IMR-90 (cell line): ENCODE measurements around the gene MARVELD2. TPM values are rescaled to one million over a fixed set of nuclear protein-coding genes. Genes with fewer than 3 reads are reported as not detected.

Source experiments
- ATAC-seq: fragments of 200-7000 bp; cut with Tn5 transposase; 2 replicates; pipeline ENCODE4 v1.9.1; 2020; ENCODE audit warnings: low read depth, mild to moderate bottlenecking, moderate library complexity
- BruUV-seq: library from RNA; stranded (reverse); fragments of 400-500 nt; replicated peaks from 2 replicates; lab custom pipeline; 2021; lab: Mats Ljungman, UMichigan
- CTCF ChIA-PET: fragments of 300-600 bp; formaldehyde crosslinking; extraction: SDS; loops from one replicate; lab custom pipeline; 2021; ENCODE audit warnings: antibody characterized with exemption; lab: Yijun Ruan, JAX
- POLR2A ChIA-PET: fragments of 300-600 bp; sonication (Branson Sonifier 250); formaldehyde crosslinking; loops from one replicate; lab custom pipeline; 2022; ENCODE audit warnings: antibody characterized with exemption; ENCODE audit not compliant: unreplicated experiment; lab: Charles Lee
- DNase-seq: peaks from one replicate; pipeline ENCODE4 v3.0.0; 2013
- H2AFZ ChIP-seq: replicated peaks from 2 replicates; pipeline ENCODE3; 2013; ENCODE audit warnings: low read length, mild to moderate bottlenecking; ENCODE audit not compliant: poor library complexity
- H2AK5ac ChIP-seq: 2 replicates; pipeline ENCODE4 v1.6.1; 2013; ENCODE audit warnings: low read depth, low read length, inconsistent platforms
- H2AK9ac ChIP-seq: replicated peaks from 2 replicates; pipeline ENCODE3; 2013; ENCODE audit warnings: mild to moderate bottlenecking, low read depth, low read length, moderate library complexity; ENCODE audit not compliant: poor library complexity
- H2BK120ac ChIP-seq: 2 replicates; pipeline ENCODE4 v1.6.1; 2013; ENCODE audit warnings: low read depth, low read length, inconsistent platforms
- H2BK15ac ChIP-seq: 3 replicates; pipeline ENCODE4 v1.6.1; 2013; ENCODE audit warnings: low read depth, low read length, inconsistent platforms
- H2BK20ac ChIP-seq: 2 replicates; pipeline ENCODE4 v1.6.1; 2013; ENCODE audit warnings: low read depth, mild to moderate bottlenecking, inconsistent platforms, low read length, moderate library complexity
- H2BK5ac ChIP-seq: 2 replicates; pipeline ENCODE4 v1.6.1; 2013; ENCODE audit warnings: mild to moderate bottlenecking, low read depth, low read length, inconsistent platforms; ENCODE audit not compliant: poor library complexity, severe bottlenecking
- H3K14ac ChIP-seq: replicated peaks from 2 replicates; pipeline ENCODE4 v1.6.1; 2013; ENCODE audit warnings: low read depth, low read length, inconsistent platforms
- H3K18ac ChIP-seq: 2 replicates; pipeline ENCODE4 v1.6.1; 2013; ENCODE audit warnings: low read depth, low read length, control low read depth
- H3K23ac ChIP-seq: 2 replicates; pipeline ENCODE4 v1.6.1; 2013; ENCODE audit warnings: low read depth, low read length, inconsistent platforms
- H3K27ac ChIP-seq: 2 replicates; pipeline ENCODE4 v1.5.1; 2013; ENCODE audit warnings: mild to moderate bottlenecking, control low read depth, low read length; ENCODE audit not compliant: insufficient read depth
- H3K27me3 ChIP-seq: 2 replicates; pipeline ENCODE4 v1.6.1; 2013; ENCODE audit warnings: low read length; ENCODE audit not compliant: control insufficient read depth, insufficient read depth
- H3K36me3 ChIP-seq: 2 replicates; pipeline ENCODE4 v1.6.1; 2013; ENCODE audit warnings: low read length, mixed read lengths; ENCODE audit not compliant: control insufficient read depth, insufficient read depth
- H3K4ac ChIP-seq: 2 replicates; pipeline ENCODE4 v1.6.1; 2013; ENCODE audit warnings: low read depth, low read length, inconsistent platforms
- H3K4me1 ChIP-seq: 2 replicates; pipeline ENCODE4 v1.6.1; 2013; ENCODE audit warnings: low read length, mixed read lengths; ENCODE audit not compliant: control insufficient read depth, insufficient read depth
- H3K4me2 ChIP-seq: 2 replicates; pipeline ENCODE4 v1.6.1; 2013; ENCODE audit warnings: low read depth, mild to moderate bottlenecking, control low read depth, low read length, moderate library complexity
- H3K4me3 ChIP-seq: 2 replicates; pipeline ENCODE4 v1.5.1; 2013; ENCODE audit warnings: low read depth, mild to moderate bottlenecking, control low read depth, low read length, moderate library complexity; ENCODE audit not compliant: insufficient read depth
- H3K56ac ChIP-seq: 2 replicates; pipeline ENCODE4 v1.6.1; 2013; ENCODE audit warnings: low read length, inconsistent platforms; ENCODE audit not compliant: insufficient read depth; ENCODE audit errors: extremely low read depth
- H3K79me1 ChIP-seq, 2 experiments: 2 replicates each; pipeline ENCODE4 v1.6.1; 2013; ENCODE audit warnings: low read length in 2 of 2, inconsistent platforms in 1 of 2, low read depth in 1 of 2
- H3K9ac ChIP-seq: 2 replicates; pipeline ENCODE4 v1.6.1; 2013; ENCODE audit warnings: low read depth, low read length, control low read depth
- H3K9me1 ChIP-seq: 2 replicates; pipeline ENCODE4 v1.6.1; 2013; ENCODE audit warnings: low read length, inconsistent platforms; ENCODE audit not compliant: insufficient read depth
- H3K9me3 ChIP-seq: 2 replicates; pipeline ENCODE4 v1.6.1; 2013; ENCODE audit warnings: low read length; ENCODE audit not compliant: control insufficient read depth, insufficient read depth
- H4K20me1 ChIP-seq: 2 replicates; pipeline ENCODE4 v1.6.1; 2013; ENCODE audit warnings: low read length, inconsistent platforms; ENCODE audit not compliant: insufficient read depth
- H4K5ac ChIP-seq: 2 replicates; pipeline ENCODE4 v1.6.1; 2013; ENCODE audit warnings: mild to moderate bottlenecking, low read depth, low read length, control low read depth
- H4K8ac ChIP-seq, 2 experiments: 2 replicates each; pipeline ENCODE4 v1.6.1; 2013; ENCODE audit warnings: low read depth in 2 of 2, low read length in 2 of 2, control low read depth in 1 of 2, inconsistent platforms in 1 of 2
- H4K91ac ChIP-seq: 2 replicates; pipeline ENCODE4 v1.6.1; 2013; ENCODE audit warnings: low read depth, low read length, inconsistent platforms; ENCODE audit not compliant: insufficient read depth
- BHLHE40 ChIP-seq: fragments of 150-350 bp; IDR thresholded peaks from 2 replicates; pipeline ENCODE4 v1.6.1; 2016; ENCODE audit warnings: mild to moderate bottlenecking, low read depth, low read length
- CEBPB ChIP-seq: IDR thresholded peaks from 2 replicates; pipeline ENCODE4 v1.6.1; 2012; ENCODE audit warnings: low read depth, low read length, improper control_type of control experiment
- CHD1 ChIP-seq: IDR thresholded peaks from 2 replicates; pipeline ENCODE4 v1.6.1; 2012; ENCODE audit warnings: low read depth, low read length, improper control_type of control experiment
- FOS ChIP-seq: fragments of 150-350 bp; IDR thresholded peaks from 2 replicates; pipeline ENCODE4 v1.6.1; 2016; ENCODE audit warnings: low read depth, low read length
- MAFK ChIP-seq: IDR thresholded peaks from 2 replicates; pipeline ENCODE4 v1.6.1; 2012; ENCODE audit warnings: low read depth, low read length, improper control_type of control experiment
- MAZ ChIP-seq: IDR thresholded peaks from 2 replicates; pipeline ENCODE4 v1.6.1; 2012; ENCODE audit warnings: low read depth, mild to moderate bottlenecking, low read length, improper control_type of control experiment, moderate library complexity, borderline replicate concordance
- MXI1 ChIP-seq: IDR thresholded peaks from 2 replicates; pipeline ENCODE4 v1.6.1; 2012; ENCODE audit warnings: low read depth, mild to moderate bottlenecking, low read length, moderate library complexity, borderline replicate concordance
- NFE2L2 ChIP-seq: fragments of 150-350 bp; IDR thresholded peaks from 2 replicates; pipeline ENCODE4 v1.6.1; 2016; ENCODE audit warnings: low read depth, mild to moderate bottlenecking, low read length
- POLR2A ChIP-seq: IDR thresholded peaks from 2 replicates; pipeline ENCODE4 v1.6.1; 2012; ENCODE audit warnings: mild to moderate bottlenecking, low read depth, low read length
- RAD21 ChIP-seq: IDR thresholded peaks from 2 replicates; pipeline ENCODE4 v1.6.1; 2012; ENCODE audit warnings: low read length, improper control_type of control experiment
- RCOR1 ChIP-seq: IDR thresholded peaks from 2 replicates; pipeline ENCODE4 v1.6.1; 2012; ENCODE audit warnings: mild to moderate bottlenecking, low read length, improper control_type of control experiment; ENCODE audit not compliant: insufficient replicate concordance
- RFX5 ChIP-seq: IDR thresholded peaks from 2 replicates; pipeline ENCODE4 v1.8.0; 2012; ENCODE audit warnings: low read depth, mild to moderate bottlenecking, low read length, moderate library complexity
- SMC3 ChIP-seq: fragments of 150-350 bp; IDR thresholded peaks from 2 replicates; pipeline ENCODE4 v1.6.1; 2016; ENCODE audit warnings: low read depth, mild to moderate bottlenecking, antibody characterized with exemption, low read length, moderate library complexity
- WGBS, 2 experiments: methylation state at CpG; one replicate each; pipeline versions ENCODE4 v1.1.5 to v1.1.7; 2013; ENCODE audit warnings: missing lambda C conversion rate in 2 of 2; ENCODE audit not compliant: insufficient read length in 1 of 2; ENCODE audit errors: extremely low coverage in 2 of 2; 5-methylcytosine and 5-hydroxymethylcytosine counted together
- dilution Hi-C: fragments of 300-500 bp; cut with HindIII; formaldehyde crosslinking; loops from one replicate; pipeline ENCODE4 v1.14.3; 2018; ENCODE audit warnings: low sequenced_read_pairs; ENCODE audit not compliant: unreplicated experiment
- in situ Hi-C: fragments of 300-500 bp; cut with MboI; formaldehyde crosslinking; loops from 3 replicates; pipeline ENCODE4 v1.14.3; 2019; ENCODE audit warnings: low sequenced_read_pairs, inconsistent platforms, mixed read lengths
- intact Hi-C: fragments of 100-400 bp; cut with micrococcal nuclease; formaldehyde crosslinking; loops from 2 replicates; pipeline ENCODE4 v1.10.0; 2022
- polyA plus RNA-seq, 3 experiments: library from polyadenylated mRNA; depleted of rRNA; stranded (reverse); fragments of >200 nt; gene quantifications; 2 replicates each; pipeline ENCODE4 v1.2.3, GENCODE V29; 2012; ENCODE audit warnings: low replicate concordance in 1 of 3
- total RNA-seq: library from RNA; depleted of rRNA; stranded (reverse); fragments of >200 nt; gene quantifications from 2 replicates; pipeline ENCODE4 v1.2.3, GENCODE V29; 2012
- TF ChIP-seq, protein P1 (sequence below): fragments of 150-350 bp; IDR thresholded peaks from 2 replicates; pipeline ENCODE4 v1.6.1; 2017; ENCODE audit warnings: mild to moderate bottlenecking, antibody characterized with exemption, low read length, low read depth
- TF ChIP-seq, protein P2 (sequence below): fragments of 150-350 bp; IDR thresholded peaks from 2 replicates; pipeline ENCODE4 v1.6.1; 2016; ENCODE audit warnings: low read depth, mild to moderate bottlenecking, low read length, moderate library complexity, borderline replicate concordance
- TF ChIP-seq, protein P3 (sequence below): conservative IDR thresholded peaks from 2 replicates; pipeline ENCODE4 v1.5.1; 2012; ENCODE audit warnings: mild to moderate bottlenecking, low read depth, low read length, improper control_type of control experiment

The MARVELD2 gene
- total and polyA plus RNA-seq, 2 of the 4 experiments (the other 2 are of a cell fraction) = 0.51 to 0.54 TPM

DNA sequence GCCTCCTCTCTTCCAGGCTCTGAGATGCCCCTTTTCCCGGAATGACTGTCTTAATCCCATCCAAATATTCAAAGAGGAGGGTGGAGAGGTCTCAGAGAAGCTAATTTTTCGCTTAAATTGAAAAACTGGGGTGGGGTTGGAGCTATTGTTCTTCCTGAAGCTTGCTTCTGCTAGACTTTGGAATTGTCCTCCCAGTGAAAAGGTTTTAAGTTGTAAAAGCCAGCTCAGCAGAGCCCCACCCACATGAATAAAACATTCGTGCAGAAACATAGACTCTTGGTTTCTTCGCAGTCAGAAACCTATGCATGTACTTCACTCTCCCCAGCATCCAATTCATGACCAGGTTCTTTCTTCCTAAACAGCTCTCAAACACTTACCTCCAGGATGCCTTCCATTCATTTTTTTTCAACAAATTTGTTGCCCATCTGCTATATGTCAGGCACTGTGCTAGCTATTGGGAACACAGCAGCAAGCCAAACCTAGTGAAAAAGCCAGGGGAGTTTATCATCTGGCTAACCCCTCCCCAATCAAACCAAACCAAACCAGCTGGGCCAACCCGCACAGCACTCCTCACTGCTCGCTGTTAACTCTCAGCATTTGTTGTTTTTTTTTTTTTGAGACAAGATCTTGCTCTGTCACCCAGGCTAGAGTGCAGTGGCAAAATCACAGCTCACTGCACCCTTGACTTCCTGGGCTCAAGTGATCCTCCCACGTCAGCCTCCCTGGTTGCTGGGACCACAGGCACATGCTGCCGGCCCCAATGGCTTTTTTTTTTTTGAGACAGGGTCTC is 39.7 kb downstream of the MARVELD2 start:
- Histone ChIP-seq H3K14ac (no peak overlapping the region), H2AK9ac (no peak overlapping the region), H3K4ac (no peak overlapping the region), H2BK120ac (no peak overlapping the region), H3K79me1 (no peaks in the 10 kb centered on the region), H3K36me3 (no peaks in the 10 kb centered on the region), H4K8ac (no peak overlapping the region), H3K23ac (no peak overlapping the region), H3K27me3 (peaks cover 1% of the 10 kb centered on the region; the same call in 1 of the 2 replicates), H2BK5ac (no peak overlapping the region), H4K91ac (no peak overlapping the region), H3K4me1 (no peaks in the 10 kb centered on the region), H3K4me3 (no peak overlapping the region), H3K56ac (no peak overlapping the region), H2BK15ac (no peak overlapping the region), H2AFZ (no peak overlapping the region), H3K27ac (no peak overlapping the region), H3K18ac (no peak overlapping the region), H3K9me1 (no peaks in the 10 kb centered on the region), H2BK20ac (no peak overlapping the region), H3K4me2 (no peak overlapping the region), H4K20me1 (no peaks in the 10 kb centered on the region), H3K9ac (no peak overlapping the region), H3K9me3 (no peaks in the 10 kb centered on the region), H2AK5ac (no peak overlapping the region), H4K5ac (no peak overlapping the region)
- in situ Hi-C loops (no loop called here), intact Hi-C loops (no loop called here), dilution Hi-C loops (no loop called here)
- 58% methylated on average over 2 of the region's 8 CpGs; no CpG with 5 or more reads in 1 of the 2 experiments for WGBS, 2 experiments
- no peak for TF ChIP-seq MXI1
- no peak for TF ChIP-seq POLR2A
- TF ChIP-seq CEBPB = no peak
- TF ChIP-seq, protein P1, sequence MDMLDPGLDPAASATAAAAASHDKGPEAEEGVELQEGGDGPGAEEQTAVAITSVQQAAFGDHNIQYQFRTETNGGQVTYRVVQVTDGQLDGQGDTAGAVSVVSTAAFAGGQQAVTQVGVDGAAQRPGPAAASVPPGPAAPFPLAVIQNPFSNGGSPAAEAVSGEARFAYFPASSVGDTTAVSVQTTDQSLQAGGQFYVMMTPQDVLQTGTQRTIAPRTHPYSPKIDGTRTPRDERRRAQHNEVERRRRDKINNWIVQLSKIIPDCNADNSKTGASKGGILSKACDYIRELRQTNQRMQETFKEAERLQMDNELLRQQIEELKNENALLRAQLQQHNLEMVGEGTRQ = no peak
- TF ChIP-seq RAD21 = no peak
- TF ChIP-seq SMC3 = no peak
- TF ChIP-seq MAFK = no peak
- no peak for TF ChIP-seq RFX5
- no peak for TF ChIP-seq MAZ
- TF ChIP-seq RCOR1 = no peak
- TF ChIP-seq, protein P2, sequence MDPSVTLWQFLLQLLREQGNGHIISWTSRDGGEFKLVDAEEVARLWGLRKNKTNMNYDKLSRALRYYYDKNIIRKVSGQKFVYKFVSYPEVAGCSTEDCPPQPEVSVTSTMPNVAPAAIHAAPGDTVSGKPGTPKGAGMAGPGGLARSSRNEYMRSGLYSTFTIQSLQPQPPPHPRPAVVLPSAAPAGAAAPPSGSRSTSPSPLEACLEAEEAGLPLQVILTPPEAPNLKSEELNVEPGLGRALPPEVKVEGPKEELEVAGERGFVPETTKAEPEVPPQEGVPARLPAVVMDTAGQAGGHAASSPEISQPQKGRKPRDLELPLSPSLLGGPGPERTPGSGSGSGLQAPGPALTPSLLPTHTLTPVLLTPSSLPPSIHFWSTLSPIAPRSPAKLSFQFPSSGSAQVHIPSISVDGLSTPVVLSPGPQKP = no peak
- TF ChIP-seq NFE2L2 = no peak
- no peak for TF ChIP-seq BHLHE40
- TF ChIP-seq FOS = no peak
- TF ChIP-seq, protein P3, sequence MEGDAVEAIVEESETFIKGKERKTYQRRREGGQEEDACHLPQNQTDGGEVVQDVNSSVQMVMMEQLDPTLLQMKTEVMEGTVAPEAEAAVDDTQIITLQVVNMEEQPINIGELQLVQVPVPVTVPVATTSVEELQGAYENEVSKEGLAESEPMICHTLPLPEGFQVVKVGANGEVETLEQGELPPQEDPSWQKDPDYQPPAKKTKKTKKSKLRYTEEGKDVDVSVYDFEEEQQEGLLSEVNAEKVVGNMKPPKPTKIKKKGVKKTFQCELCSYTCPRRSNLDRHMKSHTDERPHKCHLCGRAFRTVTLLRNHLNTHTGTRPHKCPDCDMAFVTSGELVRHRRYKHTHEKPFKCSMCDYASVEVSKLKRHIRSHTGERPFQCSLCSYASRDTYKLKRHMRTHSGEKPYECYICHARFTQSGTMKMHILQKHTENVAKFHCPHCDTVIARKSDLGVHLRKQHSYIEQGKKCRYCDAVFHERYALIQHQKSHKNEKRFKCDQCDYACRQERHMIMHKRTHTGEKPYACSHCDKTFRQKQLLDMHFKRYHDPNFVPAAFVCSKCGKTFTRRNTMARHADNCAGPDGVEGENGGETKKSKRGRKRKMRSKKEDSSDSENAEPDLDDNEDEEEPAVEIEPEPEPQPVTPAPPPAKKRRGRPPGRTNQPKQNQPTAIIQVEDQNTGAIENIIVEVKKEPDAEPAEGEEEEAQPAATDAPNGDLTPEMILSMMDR = no peak
- no peak for TF ChIP-seq CHD1
- POLR2A ChIA-PET = no interaction called here
- CTCF ChIA-PET = no interaction called here
- ATAC-seq = no peak
- no peak for DNase-seq
- BruUV-seq = no TSS peak
